ENCODE measurements around the gene ZW10.
A peak's percentile ranks its signal among the peaks of the same experiment; 100 is the strongest.
"Not testable (repeated sequence)": the region's sequence is repeated elsewhere in the genome, so short reads cannot be mapped to it uniquely, and the experiment has no call there.

ZW10 gene

GRCh38 chr11:113774174-113774503 is 647 bp upstream of the ZW10 start:
- H3K9ac ChIP-seq (ENCODE audit: insufficient read length): peak overlapping the region; percentile 95
- H3K36me3 ChIP-seq (ENCODE audit: insufficient read depth, low read length): peaks cover 17% of the 10 kb centered on the region
- TF ChIP-seq FOXP2 (optimal IDR thresholded peaks at IDR 0.05; ENCODE audit: control extremely low read depth, extremely low read length, insufficient read depth): no peak
- TF ChIP-seq POLR2AphosphoS5 (IDR thresholded peaks at IDR 0.05; ENCODE audit: borderline replicate concordance, low read depth, low read length): no peak
- TF ChIP-seq EZH2 (IDR thresholded peaks at IDR 0.05): no peak
- H3K27ac ChIP-seq: no peak overlapping the region
- no peak for DNase-seq (ENCODE audit: low read depth, low spot score)
- no peaks in the 10 kb centered on the region for H3K9me3 ChIP-seq (ENCODE audit: low read depth, low read length)
- peak overlapping the region; percentile 94 for H3K4me3 ChIP-seq

GRCh38 chr11:113773092-113773415 is 438 bp downstream of the ZW10 start:
- H3K9me3 ChIP-seq (ENCODE audit: low read depth, low read length): no peaks in the 10 kb centered on the region
- peak overlapping the region; percentile 94 for H3K4me3 ChIP-seq
- no peak for TF ChIP-seq FOXP2 (optimal IDR thresholded peaks at IDR 0.05; ENCODE audit: control extremely low read depth, extremely low read length, insufficient read depth)
- TF ChIP-seq POLR2AphosphoS5 (IDR thresholded peaks at IDR 0.05; ENCODE audit: borderline replicate concordance, low read depth, low read length): no peak
- no peak for TF ChIP-seq EZH2 (IDR thresholded peaks at IDR 0.05)
- H3K27ac ChIP-seq: no peak overlapping the region
- peaks cover 28% of the 10 kb centered on the region for H3K36me3 ChIP-seq (ENCODE audit: insufficient read depth, low read length)
- no peak for DNase-seq (ENCODE audit: low read depth, low spot score)
- H3K9ac ChIP-seq (ENCODE audit: insufficient read length): peak overlapping the region; percentile 95

- no peak for DNase-seq (ENCODE audit: low read depth, low spot score)
- Histone ChIP-seq H3K27ac (no peak overlapping the region), H3K9ac (ENCODE audit: insufficient read length) (no peak overlapping the region), H3K4me3 (peak overlapping the region; percentile 94), H3K36me3 (ENCODE audit: insufficient read depth, low read length) (peaks cover 39% of the 10 kb centered on the region), H3K9me3 (ENCODE audit: low read depth, low read length) (no peaks in the 10 kb centered on the region)
- TF ChIP-seq FOXP2 (optimal IDR thresholded peaks at IDR 0.05; ENCODE audit: control extremely low read depth, extremely low read length, insufficient read depth) (no peak), POLR2AphosphoS5 (IDR thresholded peaks at IDR 0.05; ENCODE audit: borderline replicate concordance, low read depth, low read length) (no peak), EZH2 (IDR thresholded peaks at IDR 0.05) (no peak)
These were observed 1.5 kb downstream of the ZW10 start for GRCh38 chr11:113771964-113772363.

GRCh38 chr11:113764527-113765219 is 8.8 kb downstream of the ZW10 start:
- no peak for DNase-seq (ENCODE audit: low read depth, low spot score)
- H3K36me3 ChIP-seq (ENCODE audit: insufficient read depth, low read length): peaks cover 67% of the 10 kb centered on the region
- H3K4me3 ChIP-seq: no peak overlapping the region
- H3K9me3 ChIP-seq (ENCODE audit: low read depth, low read length): 0 out of 2 replicates have a peak, but pooled peaks cover 4% of the 10 kb centered on the region
- no peak overlapping the region for H3K27ac ChIP-seq
- no peak for TF ChIP-seq EZH2 (IDR thresholded peaks at IDR 0.05)
- H3K9ac ChIP-seq (ENCODE audit: insufficient read length): no peak overlapping the region

- not testable (repeated sequence) for DNase-seq (ENCODE audit: low read depth, low spot score); H3K4me3 ChIP-seq; H3K27ac ChIP-seq; H3K9me3 ChIP-seq (ENCODE audit: low read depth, low read length); H3K9ac ChIP-seq (ENCODE audit: insufficient read length)
- H3K36me3 ChIP-seq (ENCODE audit: insufficient read depth, low read length): peaks cover 69% of the 10 kb centered on the region
These were observed 10.5 kb downstream of the ZW10 start for GRCh38 chr11:113763040-113763439.

- H3K9ac ChIP-seq (ENCODE audit: insufficient read length): no peak overlapping the region
- no peak for DNase-seq (ENCODE audit: low read depth, low spot score)
- peaks cover 71% of the 10 kb centered on the region for H3K36me3 ChIP-seq (ENCODE audit: insufficient read depth, low read length)
- TF ChIP-seq FOXP2 (optimal IDR thresholded peaks at IDR 0.05; ENCODE audit: control extremely low read depth, extremely low read length, insufficient read depth): no peak
- TF ChIP-seq EZH2 (IDR thresholded peaks at IDR 0.05): no peak
- TF ChIP-seq POLR2AphosphoS5 (IDR thresholded peaks at IDR 0.05; ENCODE audit: borderline replicate concordance, low read depth, low read length): no peak
- 0 out of 2 replicates have a peak, but pooled peaks cover 4% of the 10 kb centered on the region for H3K9me3 ChIP-seq (ENCODE audit: low read depth, low read length)
- H3K27ac ChIP-seq: no peak overlapping the region
- no peak overlapping the region for H3K4me3 ChIP-seq
These were observed 13.3 kb downstream of the ZW10 start for GRCh38 chr11:113760241-113760640.

- no peak for TF ChIP-seq POLR2AphosphoS5 (IDR thresholded peaks at IDR 0.05; ENCODE audit: borderline replicate concordance, low read depth, low read length)
- no peak for TF ChIP-seq FOXP2 (optimal IDR thresholded peaks at IDR 0.05; ENCODE audit: control extremely low read depth, extremely low read length, insufficient read depth)
- TF ChIP-seq EZH2 (IDR thresholded peaks at IDR 0.05): no peak
- Histone ChIP-seq H3K9me3 (ENCODE audit: low read depth, low read length) (no peaks in the 10 kb centered on the region), H3K27ac (no peak overlapping the region), H3K4me3 (no peak overlapping the region), H3K36me3 (ENCODE audit: insufficient read depth, low read length) (peaks cover 49% of the 10 kb centered on the region), H3K9ac (ENCODE audit: insufficient read length) (no peak overlapping the region)
- DNase-seq (ENCODE audit: low read depth, low spot score): no peak
These were observed 20.6 kb downstream of the ZW10 start for GRCh38 chr11:113752932-113753331.

- no peak for TF ChIP-seq FOXP2 (optimal IDR thresholded peaks at IDR 0.05; ENCODE audit: control extremely low read depth, extremely low read length, insufficient read depth)
- TF ChIP-seq POLR2AphosphoS5 (IDR thresholded peaks at IDR 0.05; ENCODE audit: borderline replicate concordance, low read depth, low read length): no peak
- no peak for TF ChIP-seq EZH2 (IDR thresholded peaks at IDR 0.05)
These were observed 37.2 kb downstream of the ZW10 start for GRCh38 chr11:113736323-113736722.

GRCh38 chr11:113732092-113732491 is 41.4 kb downstream of the ZW10 start:
- no peak for DNase-seq (ENCODE audit: low read depth, low spot score)
- peaks cover 37% of the 10 kb centered on the region for H3K36me3 ChIP-seq (ENCODE audit: insufficient read depth, low read length)
- no peaks in the 10 kb centered on the region for H3K9me3 ChIP-seq (ENCODE audit: low read depth, low read length)

More at GRCh38 chr11:113736323-113736722, 37.2 kb downstream of the ZW10 start:
- Histone ChIP-seq H3K9me3 (ENCODE audit: low read depth, low read length) (no peaks in the 10 kb centered on the region), H3K27ac (no peak overlapping the region), H3K9ac (ENCODE audit: insufficient read length) (no peak overlapping the region), H3K4me3 (no peak overlapping the region), H3K36me3 (ENCODE audit: insufficient read depth, low read length) (peaks cover 76% of the 10 kb centered on the region)
- no peak for DNase-seq (ENCODE audit: low read depth, low spot score)

More at GRCh38 chr11:113732092-113732491, 41.4 kb downstream of the ZW10 start:
- no peak for TF ChIP-seq POLR2AphosphoS5 (IDR thresholded peaks at IDR 0.05; ENCODE audit: borderline replicate concordance, low read depth, low read length)
- TF ChIP-seq FOXP2 (optimal IDR thresholded peaks at IDR 0.05; ENCODE audit: control extremely low read depth, extremely low read length, insufficient read depth): no peak
- TF ChIP-seq EZH2 (IDR thresholded peaks at IDR 0.05): no peak
- Histone ChIP-seq H3K4me3 (no peak overlapping the region), H3K27ac (no peak overlapping the region), H3K9ac (ENCODE audit: insufficient read length) (no peak overlapping the region)

Measured in SK-N-MC (cell line).